ENCODE results near the gene FMN2. TPM values are rescaled to one million over a fixed set of nuclear protein-coding genes. Genes with fewer than 3 reads are reported as not detected.

The FMN2 gene
- total RNA-seq, 1 experiment from 2014 or later: 0.59 TPM

DNA sequence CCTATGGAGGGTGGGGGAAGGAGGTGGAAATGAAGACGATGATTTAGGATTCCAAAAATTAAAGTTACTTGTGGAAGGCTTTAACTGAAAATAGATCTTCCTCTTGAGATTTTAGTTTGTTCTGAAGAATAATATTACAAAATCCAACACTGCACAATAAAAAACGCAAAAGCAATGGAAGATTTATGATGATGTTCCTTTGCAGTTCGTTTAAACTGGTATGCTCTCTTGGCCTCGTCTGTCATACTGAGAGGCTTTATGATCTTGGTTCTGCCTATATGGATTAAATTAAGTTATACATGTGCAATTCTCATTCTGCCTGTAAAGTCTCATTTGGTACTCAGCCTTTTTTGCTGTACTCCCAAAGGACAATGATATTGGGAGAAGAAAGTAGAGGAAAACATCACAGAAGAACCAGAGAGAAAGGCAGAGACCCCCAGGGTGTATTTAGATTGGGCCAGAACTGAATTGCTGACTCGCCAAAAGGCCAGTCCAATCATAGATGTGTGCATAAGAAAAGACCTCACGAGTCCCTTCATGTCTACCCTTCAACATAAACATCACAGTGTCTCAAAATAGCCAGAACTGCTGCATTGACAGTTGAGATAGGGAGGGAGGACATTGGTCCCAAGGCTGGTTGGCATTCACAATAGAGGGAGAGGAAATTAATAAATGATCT lies 331.7 kb downstream of the FMN2 start:
- no peak overlapping the region for H2BK5ac ChIP-seq (ENCODE audit: insufficient read length, low read length)
- no peaks in the 10 kb centered on the region for H3K23me2 ChIP-seq (ENCODE audit: insufficient read length, low read depth, low read length, poor library complexity, severe bottlenecking)
- H2AK5ac ChIP-seq (ENCODE audit: insufficient read length, low read length): no peak overlapping the region
- Mint-ChIP-seq H3K27me3 (ENCODE audit: low read depth) (no peaks in the 10 kb centered on the region), H3K9me3 (no peaks in the 10 kb centered on the region), H3K36me3 (ENCODE audit: insufficient read depth in 1 of 3, low read depth in 3 of 3) (no peaks in the 10 kb centered on the region), H3K27ac (no peak overlapping the region), H3K4me1 (no peaks in the 10 kb centered on the region), H3K4me3 (no peak overlapping the region)
- no CpG with 5 or more reads among the region's 6 CpGs for WGBS (ENCODE audit: extremely low coverage, insufficient read length, low lambda C conversion rate)
- no peaks in the 10 kb centered on the region for H3K79me1 ChIP-seq (ENCODE audit: insufficient read depth, low read depth, low read length, poor library complexity, severe bottlenecking)
- TF ChIP-seq CTCF (conservative IDR thresholded peaks at IDR 0.05): no peak
- no peak overlapping the region for H3K14ac ChIP-seq (ENCODE audit: insufficient read depth, low read length)
- no peak overlapping the region for H2BK120ac ChIP-seq (ENCODE audit: low read depth, low read length, poor library complexity, severe bottlenecking)
- H3K4me2 ChIP-seq (ENCODE audit: insufficient read depth, insufficient read length, low read length): no peak overlapping the region
- no peak overlapping the region for H3K18ac ChIP-seq (ENCODE audit: insufficient read length, low read depth, low read length)
- H2BK12ac ChIP-seq (ENCODE audit: insufficient read length, low read depth, low read length): no peak overlapping the region
- no peaks in the 10 kb centered on the region for H4K20me1 ChIP-seq (ENCODE audit: control insufficient read depth, insufficient read depth, insufficient read length)
- H4K91ac ChIP-seq (ENCODE audit: insufficient read length, low read depth, low read length): no peak overlapping the region
- DNase-seq: no peak
- H3K27me3 ChIP-seq (ENCODE audit: insufficient read depth, low read length): no peaks in the 10 kb centered on the region
- no peak overlapping the region for H4K5ac ChIP-seq (ENCODE audit: insufficient read length, low read depth, low read length)
- no peak overlapping the region for H2BK20ac ChIP-seq (ENCODE audit: low read depth, low read length, poor library complexity, severe bottlenecking)
- H2BK15ac ChIP-seq (ENCODE audit: low read depth, low read length): no peak overlapping the region
- no peak overlapping the region for H3K4ac ChIP-seq (ENCODE audit: low read depth, low read length)
- no peaks in the 10 kb centered on the region for H3K79me2 ChIP-seq (ENCODE audit: insufficient read depth, low read length)
- H3K9me3 ChIP-seq (ENCODE audit: control insufficient read depth, low read depth, low read length): no peaks in the 10 kb centered on the region
- no peaks in the 10 kb centered on the region; the same call in 1 of the 2 replicates for H3K4me1 ChIP-seq (ENCODE audit: insufficient read depth, low read length)
- no peak overlapping the region for H4K8ac ChIP-seq (replicated peaks; ENCODE audit: insufficient read length, low read depth, low read length)
- H3K56ac ChIP-seq (ENCODE audit: insufficient read length, low read depth, low read length): no peak overlapping the region
- H2AFZ ChIP-seq (ENCODE audit: low read length): no peak overlapping the region
- H3K27ac ChIP-seq (ENCODE audit: insufficient read length, low read depth, low read length): no peak overlapping the region
- no peak overlapping the region for H3K23ac ChIP-seq (ENCODE audit: insufficient read length, low read depth, low read length)
- H3K9ac ChIP-seq (ENCODE audit: extremely low read depth, insufficient read length, low read length): no peak overlapping the region
- H3T11ph ChIP-seq (ENCODE audit: low read length): no peak overlapping the region
